PC-9 (cell line): ENCODE measurements around the gene MAGI2.

Source experiments
- CTCF ChIP-seq: fragments of 200-600 bp; sonication (generic); conservative IDR thresholded peaks from 2 replicates; pipeline ENCODE4 v1.6.1; 2017; ENCODE audit warnings: mixed run types, antibody characterized with exemption, mild to moderate bottlenecking, moderate library complexity
- EZH2 ChIP-seq: fragments of 200-600 bp; sonication (generic); IDR thresholded peaks from 2 replicates; pipeline ENCODE4 v1.8.0; 2017; ENCODE audit warnings: antibody characterized with exemption, low read depth

DNA sequence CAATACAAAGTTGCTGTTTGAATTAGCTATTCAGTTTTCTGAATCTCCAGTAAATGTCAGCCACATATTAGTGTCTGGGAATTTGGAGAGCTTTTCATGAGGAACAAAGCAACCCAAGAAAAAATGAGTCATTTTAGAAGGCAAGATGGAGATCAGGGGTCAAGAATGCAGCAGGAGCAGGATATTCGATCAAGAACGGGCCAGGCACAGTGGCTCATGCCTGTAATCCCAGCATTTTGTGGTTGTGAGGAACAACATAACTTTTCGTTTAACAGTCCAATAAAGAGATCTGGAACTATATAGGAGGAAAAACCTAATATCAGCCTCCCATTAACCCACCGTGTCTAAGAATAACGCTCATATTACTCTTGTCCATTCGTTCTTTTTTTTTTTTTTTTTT is 600.5 kb downstream of the MAGI2 start:
- TF ChIP-seq CTCF (no peak), EZH2 (no peak)
